ENCODE data around the gene ATP5PD.
A peak's percentile ranks its signal among the peaks of the same experiment; 100 is the strongest.
"Not testable (repeated sequence)": the region's sequence is repeated elsewhere in the genome, so short reads cannot be mapped to it uniquely, and the experiment has no call there.

The ATP5PD gene

GRCh38 chr17:75047398-75048098 lies 779 bp upstream of the ATP5PD start:
- TF ChIP-seq CTCF (IDR thresholded peaks at IDR 0.05; ENCODE audit: low read depth, low read length): no peak
- DNase-seq (ENCODE audit: extremely low read depth, low read depth): no peak

DNA sequence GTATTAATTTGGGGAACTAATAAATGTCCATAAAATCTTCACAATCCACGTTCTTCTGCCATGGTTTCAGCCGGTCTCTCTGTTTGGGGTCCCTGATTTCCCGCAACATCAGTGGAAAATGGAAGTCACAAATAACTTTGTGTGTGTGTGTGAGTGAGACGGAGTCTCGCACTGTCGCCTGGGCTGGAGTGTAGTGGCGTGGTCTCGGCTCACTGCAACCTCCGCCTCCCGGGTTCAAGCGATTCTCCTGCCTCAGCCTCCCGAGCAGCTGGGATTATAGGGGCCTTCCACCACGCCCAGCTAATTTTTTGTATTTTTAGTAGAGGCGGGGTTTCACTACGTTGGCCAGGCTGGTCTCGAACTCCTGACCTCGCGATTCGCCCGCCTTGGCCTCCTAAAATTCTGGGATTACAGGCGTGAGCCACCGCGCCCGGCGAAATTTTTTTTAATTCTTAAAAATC lies 793 bp downstream of the ATP5PD start:
- DNase-seq (ENCODE audit: extremely low read depth, low read depth): not testable (repeated sequence)

DNA sequence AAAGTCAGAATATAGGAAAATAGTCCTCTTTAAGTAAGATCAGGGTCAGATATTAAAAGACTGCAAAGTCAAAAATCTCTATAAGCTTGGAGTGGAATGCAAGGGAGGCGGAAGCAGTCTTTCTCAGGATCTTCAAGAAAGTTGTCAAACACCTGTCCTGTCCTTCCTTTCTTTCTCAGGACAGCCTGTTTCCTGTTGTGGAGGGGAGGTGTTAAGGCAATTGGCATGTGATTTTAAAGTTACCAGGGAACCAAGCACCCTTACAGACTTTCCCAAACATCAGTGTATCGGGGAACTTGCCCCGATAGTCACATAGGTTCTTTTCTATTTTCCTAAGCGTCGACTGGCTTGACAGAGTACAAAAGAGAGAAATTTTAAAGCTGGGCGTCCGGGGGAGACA lies 2.1 kb downstream of the ATP5PD start:
- no peak for TF ChIP-seq CTCF (IDR thresholded peaks at IDR 0.05; ENCODE audit: low read depth, low read length)
- no peak for DNase-seq (ENCODE audit: extremely low read depth, low read depth)

DNA sequence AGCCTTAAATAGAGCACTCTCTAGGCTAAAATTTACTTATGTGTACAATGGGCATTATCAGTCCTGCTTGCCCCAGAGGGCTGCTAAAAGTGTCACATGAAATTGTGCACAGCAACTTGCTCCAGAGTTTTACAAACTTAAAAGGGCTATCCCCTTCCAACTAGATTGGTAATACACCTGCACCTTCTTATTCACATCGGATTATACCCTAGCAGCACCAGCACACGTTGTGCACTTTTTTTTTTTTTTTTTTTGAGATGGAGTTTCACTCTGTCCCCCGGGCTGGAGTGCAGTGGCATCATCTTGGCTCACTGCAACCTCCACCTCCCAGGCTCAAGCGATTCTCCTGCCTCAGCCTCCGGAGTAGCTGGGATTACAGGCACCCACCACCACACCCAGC lies 3.0 kb downstream of the ATP5PD start:
- not testable (repeated sequence) for DNase-seq (ENCODE audit: extremely low read depth, low read depth)

- TF ChIP-seq CTCF (IDR thresholded peaks at IDR 0.05; ENCODE audit: low read depth, low read length): no peak
- no peak for DNase-seq (ENCODE audit: extremely low read depth, low read depth)
These were observed 5.0 kb downstream of the ATP5PD start for GRCh38 chr17:75041656-75042280.

DNA sequence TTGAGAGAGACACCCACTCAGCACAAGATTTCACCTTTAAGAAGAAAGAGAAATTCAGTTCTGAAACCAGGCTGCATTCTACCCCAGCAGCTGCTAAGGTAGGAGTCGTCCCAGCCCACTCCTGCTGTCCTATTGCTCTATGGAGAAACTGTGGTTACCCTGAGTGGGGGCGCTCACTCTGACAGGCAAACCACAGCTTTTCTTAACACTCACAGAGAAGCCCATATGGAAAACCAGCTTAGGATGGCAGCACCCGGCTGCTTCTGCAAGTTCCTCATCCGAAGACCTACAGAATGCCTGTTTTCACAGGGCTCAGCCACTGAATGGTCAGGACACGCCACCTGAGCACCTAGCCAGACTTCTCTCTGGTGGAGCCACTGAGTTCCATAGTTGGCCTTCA lies 7.5 kb downstream of the ATP5PD start:
- DNase-seq (ENCODE audit: extremely low read depth, low read depth): no peak
- TF ChIP-seq CTCF (IDR thresholded peaks at IDR 0.05; ENCODE audit: low read depth, low read length): no peak

DNA sequence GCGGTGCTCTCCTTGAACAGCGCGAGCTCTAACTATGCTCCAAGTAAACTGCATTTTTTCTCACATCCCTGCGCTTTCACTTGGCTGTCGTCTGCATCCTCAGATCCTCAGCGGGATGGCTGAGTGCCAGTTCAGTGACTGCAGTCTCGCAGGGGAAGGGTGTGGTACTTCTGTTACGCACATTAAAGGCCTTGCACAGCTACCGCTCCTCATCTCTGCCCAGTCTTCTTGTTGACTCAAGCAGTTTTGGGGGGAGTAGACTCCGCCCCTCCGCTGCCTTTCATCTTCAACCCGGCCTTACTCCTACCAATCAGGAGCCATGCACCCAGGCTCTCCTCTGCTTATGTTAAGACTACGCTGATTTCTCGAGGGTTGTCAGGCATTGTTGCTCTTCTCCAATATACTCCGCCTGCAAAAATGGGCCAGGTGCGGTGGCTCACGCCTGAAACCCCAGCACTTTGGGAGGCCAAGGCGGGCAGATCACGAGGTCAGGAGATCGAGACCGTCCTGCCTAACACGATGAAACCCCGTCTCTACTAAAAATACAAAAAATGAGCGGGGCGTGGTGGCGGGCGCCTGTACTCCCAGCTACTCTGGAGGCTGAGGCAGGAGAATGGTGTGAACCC lies 10.0 kb downstream of the ATP5PD start:
- no peak for DNase-seq (ENCODE audit: extremely low read depth, low read depth)
- TF ChIP-seq CTCF (IDR thresholded peaks at IDR 0.05; ENCODE audit: low read depth, low read length): no peak

- no peak for DNase-seq (ENCODE audit: extremely low read depth, low read depth)
- peak; percentile 29; the same call in 1 of the 2 replicates for TF ChIP-seq CTCF (IDR thresholded peaks at IDR 0.05; ENCODE audit: low read depth, low read length)
These were observed 12.4 kb downstream of the ATP5PD start for GRCh38 chr17:75034236-75034908.

Data from AG09319 (cell line).